HEK293T (cell line): ENCODE data around the gene GABRR3.

ENCODE experiments used
- CTCF ChIA-PET: fragments of 350-600 bp; formaldehyde crosslinking; extraction: SDS; loops from one replicate; lab custom pipeline; 2021; ENCODE audit warnings: antibody characterized with exemption, inconsistent platforms; lab: Yijun Ruan, JAX
- POLR2A ChIA-PET: fragments of 350-600 bp; formaldehyde crosslinking; extraction: SDS; loops from one replicate; lab custom pipeline; 2020; ENCODE audit warnings: antibody characterized with exemption, inconsistent platforms; lab: Yijun Ruan, JAX
- DNase-seq: peaks from one replicate; pipeline ENCODE4 v3.0.0; 2012; ENCODE audit warnings: mixed read lengths; ENCODE audit errors: extremely low spot score
- ARNT ChIP-seq: fragments of 450-650 bp; IDR thresholded peaks from 2 replicates; pipeline ENCODE4 v1.6.1; 2017; ENCODE audit warnings: mild to moderate bottlenecking
- BHLHE40 ChIP-seq: fragments of 450-650 bp; IDR thresholded peaks from 2 replicates; pipeline ENCODE4 v1.6.1; 2016; ENCODE audit warnings: mild to moderate bottlenecking, moderate library complexity, borderline replicate concordance
- CTBP1 ChIP-seq: fragments of 450-650 bp; IDR thresholded peaks from 2 replicates; pipeline ENCODE4 v1.6.1; 2016; ENCODE audit warnings: borderline replicate concordance
- ELF4 ChIP-seq: fragments of 450-650 bp; IDR thresholded peaks from 2 replicates; pipeline ENCODE4 v1.6.1; 2017; ENCODE audit warnings: antibody characterized with exemption
- FOXA1 ChIP-seq: fragments of 450-650 bp; IDR thresholded peaks from 2 replicates; pipeline ENCODE4 v1.6.1; 2016; ENCODE audit warnings: mild to moderate bottlenecking
- FOXK2 ChIP-seq: fragments of 450-650 bp; IDR thresholded peaks from 2 replicates; pipeline ENCODE4 v1.6.1; 2016; ENCODE audit warnings: mild to moderate bottlenecking
- FOXM1 ChIP-seq: fragments of 450-650 bp; IDR thresholded peaks from 2 replicates; pipeline ENCODE4 v1.6.1; 2017; ENCODE audit warnings: mild to moderate bottlenecking, borderline replicate concordance
- HDGF ChIP-seq: fragments of 450-650 bp; IDR thresholded peaks from 2 replicates; pipeline ENCODE4 v1.6.1; 2017; ENCODE audit warnings: antibody characterized with exemption, borderline replicate concordance
- L3MBTL2 ChIP-seq: fragments of 450-650 bp; conservative IDR thresholded peaks from 2 replicates; pipeline ENCODE4 v1.6.1; 2016; ENCODE audit warnings: mild to moderate bottlenecking
- LEF1 ChIP-seq: fragments of 450-650 bp; IDR thresholded peaks from 2 replicates; pipeline ENCODE4 v1.6.1; 2017; ENCODE audit warnings: mild to moderate bottlenecking, borderline replicate concordance
- NFRKB ChIP-seq: fragments of 450-650 bp; IDR thresholded peaks from 2 replicates; pipeline ENCODE4 v1.6.1; 2016; ENCODE audit warnings: mild to moderate bottlenecking, moderate library complexity
- SP1 ChIP-seq: fragments of 450-650 bp; IDR thresholded peaks from 2 replicates; pipeline ENCODE4 v1.6.1; 2017
- SUZ12 ChIP-seq: fragments of 450-650 bp; IDR thresholded peaks from 2 replicates; pipeline ENCODE4 v1.6.1; 2016; ENCODE audit warnings: mild to moderate bottlenecking
- TARDBP ChIP-seq: fragments of 450-650 bp; IDR thresholded peaks from 2 replicates; pipeline ENCODE4 v1.6.1; 2016
- ZNF384 ChIP-seq: fragments of 450-650 bp; IDR thresholded peaks from 2 replicates; pipeline ENCODE4 v1.6.1; 2016
- TF ChIP-seq, protein P1 (sequence below): fragments of 450-650 bp; IDR thresholded peaks from 2 replicates; pipeline ENCODE4 v1.6.1; 2016

The GABRR3 gene

DNA sequence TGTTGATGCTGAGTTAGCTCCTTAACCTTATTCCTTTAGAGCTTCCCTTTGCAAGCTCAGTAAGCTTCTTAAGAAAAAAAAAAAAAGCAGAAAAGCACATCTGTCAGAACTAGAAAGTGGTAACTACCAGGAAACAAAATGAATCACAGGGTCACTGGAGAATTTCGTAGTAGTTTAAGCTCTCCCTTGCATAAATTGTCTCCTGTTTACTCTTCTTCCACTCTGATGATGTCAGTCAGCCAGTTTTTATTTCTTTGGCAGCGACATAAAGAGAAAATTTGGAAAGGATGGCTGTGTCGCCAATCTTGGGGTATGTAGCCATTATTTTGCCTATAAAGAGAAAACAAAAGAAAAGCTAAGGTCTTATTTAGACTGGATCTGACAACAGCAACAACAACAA, 3.2 kb upstream of the GABRR3 start:
- ChIA-PET CTCF (interaction anchor here (0.6 to 1.5 kb wide), 4 partner anchors 17 to 777 kb away, joined by 3 to 8 read pairs (median 4); no protein-coding TSS in a partner anchor), POLR2A (no interaction called here)
- no peak for DNase-seq
- TF ChIP-seq, protein P1, sequence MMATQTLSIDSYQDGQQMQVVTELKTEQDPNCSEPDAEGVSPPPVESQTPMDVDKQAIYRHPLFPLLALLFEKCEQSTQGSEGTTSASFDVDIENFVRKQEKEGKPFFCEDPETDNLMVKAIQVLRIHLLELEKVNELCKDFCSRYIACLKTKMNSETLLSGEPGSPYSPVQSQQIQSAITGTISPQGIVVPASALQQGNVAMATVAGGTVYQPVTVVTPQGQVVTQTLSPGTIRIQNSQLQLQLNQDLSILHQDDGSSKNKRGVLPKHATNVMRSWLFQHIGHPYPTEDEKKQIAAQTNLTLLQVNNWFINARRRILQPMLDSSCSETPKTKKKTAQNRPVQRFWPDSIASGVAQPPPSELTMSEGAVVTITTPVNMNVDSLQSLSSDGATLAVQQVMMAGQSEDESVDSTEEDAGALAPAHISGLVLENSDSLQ = no peak
- TF ChIP-seq TARDBP (no peak), ELF4 (no peak), L3MBTL2 (no peak), CTBP1 (no peak), FOXA1 (no peak), FOXM1 (no peak), ZNF384 (no peak), LEF1 (no peak), SUZ12 (no peak), HDGF (no peak), BHLHE40 (no peak), NFRKB (no peak), ARNT (no peak)

DNA sequence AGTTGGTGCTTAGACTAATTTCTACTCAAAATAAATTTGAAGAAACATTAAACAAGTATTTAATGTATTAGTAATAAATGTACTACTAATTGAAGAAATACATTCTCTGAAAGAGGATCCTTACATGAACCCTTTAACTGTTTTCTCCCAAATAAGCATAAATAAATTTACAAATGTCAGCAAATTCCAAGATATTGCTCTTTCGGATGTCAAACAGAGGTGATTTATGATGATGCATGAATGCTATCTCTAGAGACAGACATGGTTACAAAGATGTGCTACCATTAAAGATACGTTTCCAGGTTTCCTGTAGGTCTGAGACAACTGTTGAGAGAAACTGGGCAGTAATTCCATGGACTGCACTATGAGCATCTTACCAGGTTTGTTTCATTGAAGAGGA, 629 bp downstream of the GABRR3 start:
- CTCF ChIA-PET = no interaction called here
- POLR2A ChIA-PET = no interaction called here
- no peak for DNase-seq
- TF ChIP-seq SUZ12 (no peak), LEF1 (no peak), BHLHE40 (no peak), TARDBP (no peak), HDGF (no peak), ARNT (no peak)
- TF ChIP-seq, protein P1 = peak; percentile 61

DNA sequence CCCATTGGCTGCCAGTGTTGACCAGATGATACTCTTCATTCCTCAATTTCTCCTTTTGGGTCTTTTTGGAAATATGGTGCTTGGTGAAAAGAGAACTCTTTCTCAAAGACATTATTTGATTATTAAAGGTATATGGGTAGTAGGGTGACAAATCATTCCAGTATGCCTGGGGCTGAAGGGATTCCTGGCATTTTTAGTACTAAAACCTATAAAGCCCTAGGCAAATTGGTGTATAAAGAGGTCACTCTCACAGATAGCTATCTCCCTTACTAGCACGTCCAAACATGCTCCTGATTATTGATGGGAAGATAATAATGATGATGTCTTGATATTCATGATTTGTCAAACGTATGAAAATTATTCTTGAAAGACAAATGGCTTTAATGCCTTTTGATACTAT, 1.1 kb downstream of the GABRR3 start:
- DNase-seq = no peak
- CTCF ChIA-PET = no interaction called here
- POLR2A ChIA-PET = no interaction called here
- TF ChIP-seq FOXM1 (no peak), BHLHE40 (no peak), L3MBTL2 (no peak), ELF4 (no peak), SUZ12 (no peak), NFRKB (no peak), TARDBP (no peak), FOXK2 (no peak), ARNT (no peak), HDGF (no peak), CTBP1 (no peak), FOXA1 (no peak), SP1 (no peak), ZNF384 (no peak), LEF1 (no peak)
- TF ChIP-seq, protein P1 = no peak

DNA sequence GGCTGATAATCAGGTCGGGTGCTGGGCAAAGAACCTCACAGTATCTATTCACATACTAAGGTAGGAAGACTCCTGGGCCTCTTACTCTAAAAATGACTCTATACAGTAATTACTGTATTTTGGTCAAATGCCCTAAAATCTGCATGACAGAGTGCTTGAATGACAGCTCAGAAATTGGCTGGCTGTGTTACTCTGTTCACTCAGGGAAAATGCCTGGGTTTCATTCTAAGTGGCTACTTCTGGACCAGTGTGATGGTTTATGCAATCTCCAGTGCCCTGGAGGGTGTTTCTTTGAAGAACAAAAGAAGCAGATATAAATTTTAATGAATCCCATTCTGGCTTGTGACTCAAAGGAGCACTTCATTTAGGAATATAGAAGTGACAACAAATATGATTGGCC, 2.2 kb downstream of the GABRR3 start:
- DNase-seq = no peak
- ChIA-PET CTCF (no interaction called here), POLR2A (no interaction called here)
- TF ChIP-seq, protein P1 = no peak
- TF ChIP-seq NFRKB (no peak), SUZ12 (no peak), BHLHE40 (no peak), LEF1 (no peak)

DNA sequence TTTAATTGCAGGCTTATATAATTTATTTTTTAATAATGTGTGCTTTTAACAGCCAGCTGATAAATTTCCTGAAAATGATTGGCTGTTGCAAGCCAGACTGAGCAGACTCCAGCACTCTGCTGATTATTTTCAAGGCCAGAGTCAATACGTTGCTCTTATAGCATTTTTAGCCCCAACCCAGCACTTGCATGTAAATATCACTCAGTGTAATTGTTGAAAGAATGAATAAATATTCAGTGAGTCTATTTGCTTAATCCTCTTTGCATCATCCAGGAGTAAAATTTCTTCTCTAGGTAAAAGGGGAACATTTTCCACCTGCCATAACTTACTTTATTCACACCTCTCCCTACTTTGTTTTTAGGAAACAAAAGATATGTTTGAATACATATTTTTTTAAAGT, 2.9 kb downstream of the GABRR3 start:
- CTCF ChIA-PET = no interaction called here
- TF ChIP-seq NFRKB (no peak), CTBP1 (no peak), FOXK2 (no peak), FOXA1 (no peak), HDGF (no peak), SP1 (no peak), ARNT (no peak), BHLHE40 (no peak), ELF4 (no peak), L3MBTL2 (no peak), FOXM1 (no peak), LEF1 (no peak), SUZ12 (no peak), TARDBP (no peak)
- TF ChIP-seq, protein P1 = no peak
- DNase-seq = no peak
- POLR2A ChIA-PET = no interaction called here

DNA sequence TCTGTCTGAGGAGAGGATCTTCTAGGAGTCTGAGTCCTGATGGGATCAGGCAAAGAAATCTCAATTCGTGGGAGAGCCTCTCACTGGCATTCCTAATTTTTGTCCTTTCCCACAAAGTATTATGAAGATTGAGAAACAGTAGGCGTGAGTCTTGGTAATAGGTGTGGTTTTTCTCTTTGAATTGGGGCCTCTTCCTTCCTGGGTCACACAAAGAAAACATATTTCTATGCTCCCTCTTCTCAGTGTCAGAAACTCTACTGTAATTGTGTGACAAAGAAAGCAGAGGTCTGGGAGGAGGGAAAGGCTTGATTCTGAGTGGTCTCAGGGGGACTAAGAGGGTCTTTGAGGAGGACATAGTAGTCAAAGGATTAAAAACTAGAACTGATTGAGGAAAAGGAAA, 6.0 kb downstream of the GABRR3 start:
- no peak for DNase-seq
- TF ChIP-seq ARNT = no peak
- TF ChIP-seq ELF4 = no peak
- TF ChIP-seq LEF1 = no peak
- no peak for TF ChIP-seq BHLHE40
- no peak for TF ChIP-seq L3MBTL2
- no peak for TF ChIP-seq SUZ12
- no peak for TF ChIP-seq FOXM1
- no peak for TF ChIP-seq HDGF
- TF ChIP-seq ZNF384 = no peak
- TF ChIP-seq FOXA1 = no peak
- no peak for TF ChIP-seq FOXK2
- TF ChIP-seq CTBP1 = no peak
- TF ChIP-seq NFRKB = no peak
- TF ChIP-seq TARDBP = no peak
- no peak for TF ChIP-seq SP1
- TF ChIP-seq, protein P1 = no peak
- ChIA-PET CTCF (no interaction called here), POLR2A (no interaction called here)
